IPS-15b (cell line): ENCODE results near the gene GAREM2.
"Not testable (repeated sequence)": the region's sequence is repeated elsewhere in the genome, so short reads cannot be mapped to it uniquely, and the experiment has no call there.

ENCODE experiments used
- H3K27me3 ChIP-seq: one replicate; pipeline ENCODE4 v1.6.1; 2013; ENCODE audit warnings: low read length; ENCODE audit not compliant: control insufficient read depth, insufficient read depth
- H3K36me3 ChIP-seq: one replicate; pipeline ENCODE4 v1.6.1; 2013; ENCODE audit warnings: low read length; ENCODE audit not compliant: control insufficient read depth, insufficient read depth
- H3K4me1 ChIP-seq: one replicate; pipeline ENCODE4 v1.6.1; 2013; ENCODE audit warnings: mild to moderate bottlenecking, low read length; ENCODE audit not compliant: control insufficient read depth, insufficient read depth
- H3K4me3 ChIP-seq: one replicate; pipeline ENCODE4 v1.5.1; 2013; ENCODE audit warnings: low read depth, low read length
- H3K9ac ChIP-seq: one replicate; pipeline ENCODE4 v1.6.1; 2013; ENCODE audit warnings: low read depth, mild to moderate bottlenecking, low read length
- H3K9me3 ChIP-seq: one replicate; pipeline ENCODE4 v1.6.1; 2013; ENCODE audit warnings: mild to moderate bottlenecking, low read length; ENCODE audit not compliant: control insufficient read depth, insufficient read depth

GAREM2 gene

GRCh38 chr2:26150243-26150642, 22.6 kb upstream of the GAREM2 start:
- H3K4me3 ChIP-seq, result no peak overlapping the region
- no peaks in the 10 kb centered on the region for H3K36me3 ChIP-seq
- H3K27me3 ChIP-seq, result no peaks in the 10 kb centered on the region
- H3K4me1 ChIP-seq, result no peaks in the 10 kb centered on the region
- no peak overlapping the region for H3K9ac ChIP-seq
- H3K9me3 ChIP-seq, result no peaks in the 10 kb centered on the region

GRCh38 chr2:26157580-26157979, 15.3 kb upstream of the GAREM2 start:
- Histone ChIP-seq H3K4me1 (no peaks in the 10 kb centered on the region), H3K27me3 (no peaks in the 10 kb centered on the region), H3K36me3 (no peaks in the 10 kb centered on the region), H3K9me3 (no peaks in the 10 kb centered on the region), H3K4me3 (no peak overlapping the region), H3K9ac (no peak overlapping the region)

- Histone ChIP-seq H3K4me3 (no peak overlapping the region), H3K9me3 (no peaks in the 10 kb centered on the region), H3K36me3 (no peaks in the 10 kb centered on the region), H3K9ac (no peak overlapping the region), H3K27me3 (no peaks in the 10 kb centered on the region), H3K4me1 (no peaks in the 10 kb centered on the region)
These were observed 11.0 kb upstream of the GAREM2 start for GRCh38 chr2:26161926-26162325.

- Histone ChIP-seq H3K27me3 (no peaks in the 10 kb centered on the region), H3K4me3 (no peak overlapping the region), H3K9ac (no peak overlapping the region), H3K9me3 (no peaks in the 10 kb centered on the region), H3K36me3 (no peaks in the 10 kb centered on the region), H3K4me1 (no peaks in the 10 kb centered on the region)
These were observed 9.9 kb upstream of the GAREM2 start for GRCh38 chr2:26162963-26163362.

- Histone ChIP-seq H3K9me3 (no peaks in the 10 kb centered on the region), H3K9ac (no peak overlapping the region), H3K36me3 (no peaks in the 10 kb centered on the region), H3K27me3 (no peaks in the 10 kb centered on the region), H3K4me1 (no peaks in the 10 kb centered on the region), H3K4me3 (no peak overlapping the region)
These were observed 8.7 kb upstream of the GAREM2 start for GRCh38 chr2:26164231-26164630.

- Histone ChIP-seq H3K4me3 (no peak overlapping the region), H3K4me1 (no peaks in the 10 kb centered on the region), H3K36me3 (no peaks in the 10 kb centered on the region), H3K9ac (no peak overlapping the region), H3K9me3 (no peaks in the 10 kb centered on the region), H3K27me3 (no peaks in the 10 kb centered on the region)
These were observed 8.2 kb upstream of the GAREM2 start for GRCh38 chr2:26164641-26165211.

GRCh38 chr2:26165403-26165802, 7.5 kb upstream of the GAREM2 start:
- Histone ChIP-seq H3K36me3 (no peaks in the 10 kb centered on the region), H3K4me1 (no peaks in the 10 kb centered on the region), H3K27me3 (no peaks in the 10 kb centered on the region), H3K4me3 (no peak overlapping the region), H3K9ac (no peak overlapping the region), H3K9me3 (no peaks in the 10 kb centered on the region)

GRCh38 chr2:26166541-26166940, 6.3 kb upstream of the GAREM2 start:
- not testable (repeated sequence) for H3K9me3 ChIP-seq, H3K4me1 ChIP-seq, H3K36me3 ChIP-seq, H3K27me3 ChIP-seq, H3K9ac ChIP-seq, H3K4me3 ChIP-seq

- H3K9me3 ChIP-seq, result no peaks in the 10 kb centered on the region
- H3K4me1 ChIP-seq, result no peaks in the 10 kb centered on the region
- H3K9ac ChIP-seq, result no peak overlapping the region
- H3K27me3 ChIP-seq, result no peaks in the 10 kb centered on the region
- H3K4me3 ChIP-seq, result no peak overlapping the region
- H3K36me3 ChIP-seq, result no peaks in the 10 kb centered on the region
These were observed 4.1 kb upstream of the GAREM2 start for GRCh38 chr2:26168785-26169184.

- H3K9ac ChIP-seq, result no peak overlapping the region
- peaks cover under 1% of the 10 kb centered on the region for H3K27me3 ChIP-seq
- no peak overlapping the region for H3K4me3 ChIP-seq
- no peaks in the 10 kb centered on the region for H3K36me3 ChIP-seq
- H3K9me3 ChIP-seq, result no peaks in the 10 kb centered on the region
- peaks cover under 1% of the 10 kb centered on the region for H3K4me1 ChIP-seq
These were observed 3.7 kb upstream of the GAREM2 start for GRCh38 chr2:26169226-26169625.

GRCh38 chr2:26169681-26170414, 3.0 kb upstream of the GAREM2 start:
- Histone ChIP-seq H3K9me3 (no peaks in the 10 kb centered on the region), H3K4me3 (no peak overlapping the region), H3K4me1 (peaks cover 4% of the 10 kb centered on the region), H3K27me3 (peaks cover 3% of the 10 kb centered on the region), H3K36me3 (no peaks in the 10 kb centered on the region), H3K9ac (no peak overlapping the region)

- Histone ChIP-seq H3K9me3 (no peaks in the 10 kb centered on the region), H3K4me1 (peaks cover 4% of the 10 kb centered on the region), H3K4me3 (no peak overlapping the region), H3K27me3 (peaks cover 3% of the 10 kb centered on the region), H3K36me3 (no peaks in the 10 kb centered on the region), H3K9ac (no peak overlapping the region)
These were observed 2.1 kb upstream of the GAREM2 start for GRCh38 chr2:26170795-26171194.
